Measurements from ENCODE around the gene SWI5. TPM values are rescaled to one million over a fixed set of nuclear protein-coding genes. Genes with fewer than 3 reads are reported as not detected.

SWI5 gene
- total and polyA plus RNA-seq, 2 experiments from 2014 or later, result 43.3 to 60.7 TPM

- TF ChIP-seq EZH2phosphoT487 (IDR thresholded peaks at IDR 0.05; ENCODE audit: insufficient read depth, low read depth) (no peak), EZH2 (IDR thresholded peaks at IDR 0.05; ENCODE audit: insufficient read depth, poor library complexity, severe bottlenecking) (no peak)
- Histone ChIP-seq H3F3A (ENCODE audit: insufficient read depth) (peaks cover 53% of the 10 kb centered on the region), H3K27me3 (replicated peaks; ENCODE audit: insufficient read depth) (no peaks in the 10 kb centered on the region), H3K4me2 (ENCODE audit: unreplicated experiment) (no peak overlapping the region), H3K4me3 (no peak overlapping the region), H3K36me3 (ENCODE audit: low read depth) (no peaks in the 10 kb centered on the region), H2AFZ (no peak overlapping the region), H3K9me3 (ENCODE audit: low read depth) (no peaks in the 10 kb centered on the region), H3K4me1 (ENCODE audit: insufficient read depth) (peaks cover 43% of the 10 kb centered on the region), H3K9ac (peak overlapping the region; percentile 57), H3K9me2 (ENCODE audit: insufficient read depth) (no peaks in the 10 kb centered on the region), H3K27ac (peak overlapping the region; percentile 89), H3K79me2 (ENCODE audit: insufficient read depth) (no peaks in the 10 kb centered on the region), H4K20me1 (ENCODE audit: insufficient read depth) (no peaks in the 10 kb centered on the region)
- peak; percentile 61 for DNase-seq
- in situ Hi-C loops (cut with MboI), result no loop called here
- WGBS, 2 experiments (ENCODE audit: low coverage in 1 of 2, low lambda C conversion rate in 2 of 2, missing lambda C conversion rate in 2 of 2), result 73 to 81% methylated on average over 9 of the region's 9 CpGs
These were observed 28.3 kb downstream of the SWI5 start for GRCh38 chr9:128304136-128304970.

GRCh38 chr9:128304971-128305288 lies 28.9 kb downstream of the SWI5 start:
- no peak overlapping the region for H3K4me2 ChIP-seq (ENCODE audit: unreplicated experiment)
- no peak overlapping the region for H3K4me3 ChIP-seq
- no peaks in the 10 kb centered on the region for H3K9me2 ChIP-seq (ENCODE audit: insufficient read depth)
- H3K36me3 ChIP-seq (ENCODE audit: low read depth), result no peaks in the 10 kb centered on the region
- in situ Hi-C loops (cut with MboI), result no loop called here
- H3F3A ChIP-seq (ENCODE audit: insufficient read depth), result peaks cover 53% of the 10 kb centered on the region
- 82 to 83% methylated on average over 5 of the region's 5 CpGs for WGBS, 2 experiments (ENCODE audit: low coverage in 1 of 2, low lambda C conversion rate in 2 of 2, missing lambda C conversion rate in 2 of 2)
- TF ChIP-seq EZH2phosphoT487 (IDR thresholded peaks at IDR 0.05; ENCODE audit: insufficient read depth, low read depth), result no peak
- no peak for TF ChIP-seq EZH2 (IDR thresholded peaks at IDR 0.05; ENCODE audit: insufficient read depth, poor library complexity, severe bottlenecking)
- DNase-seq, result peak; percentile 73
- peak overlapping the region; percentile 57 for H3K9ac ChIP-seq
- no peak overlapping the region for H2AFZ ChIP-seq
- peak overlapping the region; percentile 89 for H3K27ac ChIP-seq
- peaks cover 43% of the 10 kb centered on the region for H3K4me1 ChIP-seq (ENCODE audit: insufficient read depth)
- no peaks in the 10 kb centered on the region for H3K9me3 ChIP-seq (ENCODE audit: low read depth)
- no peaks in the 10 kb centered on the region for H4K20me1 ChIP-seq (ENCODE audit: insufficient read depth)
- H3K27me3 ChIP-seq (replicated peaks; ENCODE audit: insufficient read depth), result no peaks in the 10 kb centered on the region
- H3K79me2 ChIP-seq (ENCODE audit: insufficient read depth), result no peaks in the 10 kb centered on the region

- H3K9me2 ChIP-seq (ENCODE audit: insufficient read depth), result no peaks in the 10 kb centered on the region
- WGBS, 2 experiments (ENCODE audit: low coverage in 1 of 2, low lambda C conversion rate in 2 of 2, missing lambda C conversion rate in 2 of 2), result 93 to 96% methylated on average over 16 of the region's 16 CpGs
These were observed 33.5 kb downstream of the SWI5 start for GRCh38 chr9:128309551-128309950.

GRCh38 chr9:128310461-128310860 lies 34.4 kb downstream of the SWI5 start:
- no peaks in the 10 kb centered on the region for H3K9me2 ChIP-seq (ENCODE audit: insufficient read depth)
- peaks cover 37% of the 10 kb centered on the region for H3F3A ChIP-seq (ENCODE audit: insufficient read depth)
- in situ Hi-C loops (cut with MboI), result no loop called here
- 90 to 91% methylated on average over 10 of the region's 10 CpGs for WGBS, 2 experiments (ENCODE audit: low coverage in 1 of 2, low lambda C conversion rate in 2 of 2, missing lambda C conversion rate in 2 of 2)
- H3K36me3 ChIP-seq (ENCODE audit: low read depth), result peaks cover 12% of the 10 kb centered on the region; the same call in 1 of the 2 replicates
- H3K4me1 ChIP-seq (ENCODE audit: insufficient read depth), result peaks cover 26% of the 10 kb centered on the region
- no peak overlapping the region for H2AFZ ChIP-seq
- DNase-seq, result no peak
- no peak overlapping the region for H3K9ac ChIP-seq
- H3K4me3 ChIP-seq, result no peak overlapping the region
- H3K79me2 ChIP-seq (ENCODE audit: insufficient read depth), result no peaks in the 10 kb centered on the region
- H3K9me3 ChIP-seq (ENCODE audit: low read depth), result no peaks in the 10 kb centered on the region
- no peaks in the 10 kb centered on the region for H3K27me3 ChIP-seq (replicated peaks; ENCODE audit: insufficient read depth)
- TF ChIP-seq EZH2phosphoT487 (IDR thresholded peaks at IDR 0.05; ENCODE audit: insufficient read depth, low read depth), result no peak
- no peak for TF ChIP-seq EZH2 (IDR thresholded peaks at IDR 0.05; ENCODE audit: insufficient read depth, poor library complexity, severe bottlenecking)
- H4K20me1 ChIP-seq (ENCODE audit: insufficient read depth), result no peaks in the 10 kb centered on the region
- H3K27ac ChIP-seq, result no peak overlapping the region
- H3K4me2 ChIP-seq (ENCODE audit: unreplicated experiment), result no peak overlapping the region

More at GRCh38 chr9:128309551-128309950, 33.5 kb downstream of the SWI5 start:
- Histone ChIP-seq H3K36me3 (ENCODE audit: low read depth) (peaks cover 8% of the 10 kb centered on the region; the same call in 1 of the 2 replicates), H3F3A (ENCODE audit: insufficient read depth) (peaks cover 44% of the 10 kb centered on the region), H3K4me3 (no peak overlapping the region), H2AFZ (no peak overlapping the region), H3K9ac (no peak overlapping the region), H3K4me1 (ENCODE audit: insufficient read depth) (peaks cover 34% of the 10 kb centered on the region), H4K20me1 (ENCODE audit: insufficient read depth) (no peaks in the 10 kb centered on the region), H3K27ac (no peak overlapping the region), H3K9me3 (ENCODE audit: low read depth) (no peaks in the 10 kb centered on the region), H3K27me3 (replicated peaks; ENCODE audit: insufficient read depth) (no peaks in the 10 kb centered on the region), H3K79me2 (ENCODE audit: insufficient read depth) (no peaks in the 10 kb centered on the region), H3K4me2 (ENCODE audit: unreplicated experiment) (no peak overlapping the region)
- DNase-seq, result no peak
- TF ChIP-seq EZH2phosphoT487 (IDR thresholded peaks at IDR 0.05; ENCODE audit: insufficient read depth, low read depth), result no peak
- TF ChIP-seq EZH2 (IDR thresholded peaks at IDR 0.05; ENCODE audit: insufficient read depth, poor library complexity, severe bottlenecking), result no peak
- in situ Hi-C loops (cut with MboI), result no loop called here
